HG03045 (cell line): ENCODE measurements around the gene PPM1D.
A peak's percentile ranks its signal among the peaks of the same experiment; 100 is the strongest.
"Not testable (repeated sequence)": the region's sequence is repeated elsewhere in the genome, so short reads cannot be mapped to it uniquely, and the experiment has no call there.

ENCODE experiments used
- ATAC-seq: cut with Tn5 transposase; IDR thresholded peaks from one replicate; pipeline ENCODE4 v1.9.1; 2021; ENCODE audit warnings: mild to moderate bottlenecking, moderate library complexity; ENCODE audit not compliant: unreplicated experiment

The PPM1D gene

GRCh38 chr17:60664022-60664421 is 64.0 kb downstream of the PPM1D start:
- ATAC-seq, result no peak

- ATAC-seq, result no peak
Observed at GRCh38 chr17:60665602-60666001, 65.6 kb downstream of the PPM1D start.

GRCh38 chr17:60668741-60669140 is 68.7 kb downstream of the PPM1D start:
- not testable (repeated sequence) for ATAC-seq

- ATAC-seq, result no peak
Observed at GRCh38 chr17:60671482-60671881, 71.5 kb downstream of the PPM1D start.

- not testable (repeated sequence) for ATAC-seq
Observed at GRCh38 chr17:60674637-60675036, 74.6 kb downstream of the PPM1D start.

GRCh38 chr17:60675997-60676396 is 76.0 kb downstream of the PPM1D start:
- no peak for ATAC-seq

- no peak for ATAC-seq
Observed at GRCh38 chr17:60676758-60677307, 76.8 kb downstream of the PPM1D start.

- ATAC-seq, result peak; percentile 96
Observed at GRCh38 chr17:60677308-60678117, 77.5 kb downstream of the PPM1D start, which contains the start of gene BCAS3. TSS of gene BCAS3 (plus strand) at chr17:60677851.

- no peak for ATAC-seq
Observed at GRCh38 chr17:60678118-60678444, 78.1 kb downstream of the PPM1D start.

- no peak for ATAC-seq
Observed at GRCh38 chr17:60679287-60679686, 79.3 kb downstream of the PPM1D start.

- ATAC-seq, result no peak
Observed at GRCh38 chr17:60680754-60681153, 80.8 kb downstream of the PPM1D start.

- ATAC-seq, result no peak
Observed at GRCh38 chr17:60685437-60685836, 85.4 kb downstream of the PPM1D start.

GRCh38 chr17:60695960-60696359 is 96.0 kb downstream of the PPM1D start:
- no peak for ATAC-seq

- no peak for ATAC-seq
Observed at GRCh38 chr17:60699090-60699489, 99.1 kb downstream of the PPM1D start.

GRCh38 chr17:60704170-60704569 is 104.2 kb downstream of the PPM1D start:
- ATAC-seq, result no peak

GRCh38 chr17:60712675-60713074 is 112.7 kb downstream of the PPM1D start:
- ATAC-seq, result no peak

- ATAC-seq, result no peak
Observed at GRCh38 chr17:60713608-60714007, 113.6 kb downstream of the PPM1D start.
